Measurements from ENCODE around the gene CACNA1C. TPM values are rescaled to one million over a fixed set of nuclear protein-coding genes. Genes with fewer than 3 reads are reported as not detected.

The CACNA1C gene
- total RNA-seq, 4 donors from 2014 or later = 5.2 to 12.9 (median 6.3) TPM

GRCh38 chr12:2360630-2361170 is 307.9 kb downstream of the CACNA1C start:
- Histone ChIP-seq H3K36me3 (no peaks in the 10 kb centered on the region), H3K9me3 (no peaks in the 10 kb centered on the region), H3K4me3 (no peak overlapping the region), H3K27me3 (no peaks in the 10 kb centered on the region), H3K4me1 (peaks cover 0 to 14% (median 0%) of the 10 kb centered on the region in 4 donors), H3K27ac (no peak overlapping the region)
- WGBS, 2 donors = 86 to 88% methylated on average over 11 of the region's 11 CpGs
- TF ChIP-seq EP300 (IDR thresholded peaks at IDR 0.05) = no peak
- TF ChIP-seq CTCF (IDR thresholded peaks at IDR 0.05) = no peak
- TF ChIP-seq POLR2A (IDR thresholded peaks at IDR 0.05) = no peak
- DNase-seq (ENCODE audit: low spot score in 2 of 2) = no peak

GRCh38 chr12:2363836-2364609 is 311.2 kb downstream of the CACNA1C start:
- 86 to 90% methylated on average over 11 of the region's 11 CpGs for WGBS, 2 donors
- H3K4me3 ChIP-seq = no peak overlapping the region
- no peaks in the 10 kb centered on the region for H3K36me3 ChIP-seq
- no peak for DNase-seq (ENCODE audit: low spot score in 2 of 2)
- no peaks in the 10 kb centered on the region for H3K9me3 ChIP-seq
- no peaks in the 10 kb centered on the region for H3K27me3 ChIP-seq
- no peak overlapping the region for H3K27ac ChIP-seq
- H3K4me1 ChIP-seq = peaks cover 0 to 2% (median 0%) of the 10 kb centered on the region in 4 donors
- TF ChIP-seq EP300 (IDR thresholded peaks at IDR 0.05) (no peak), CTCF (IDR thresholded peaks at IDR 0.05) (no peak), POLR2A (IDR thresholded peaks at IDR 0.05) (no peak)

GRCh38 chr12:2364631-2365051 is 311.9 kb downstream of the CACNA1C start:
- no peak overlapping the region for H3K4me3 ChIP-seq
- H3K36me3 ChIP-seq = no peaks in the 10 kb centered on the region
- H3K27ac ChIP-seq = no peak overlapping the region
- no peak for DNase-seq (ENCODE audit: low spot score in 2 of 2)
- TF ChIP-seq POLR2A (IDR thresholded peaks at IDR 0.05) (no peak), CTCF (IDR thresholded peaks at IDR 0.05) (no peak), EP300 (IDR thresholded peaks at IDR 0.05) (no peak)
- no peaks in the 10 kb centered on the region for H3K27me3 ChIP-seq
- H3K4me1 ChIP-seq = no peaks in the 10 kb centered on the region
- WGBS, 2 donors = 72 to 76% methylated on average over 9 of the region's 9 CpGs
- H3K9me3 ChIP-seq = no peaks in the 10 kb centered on the region

GRCh38 chr12:2366711-2367110 is 313.9 kb downstream of the CACNA1C start:
- Histone ChIP-seq H3K36me3 (no peaks in the 10 kb centered on the region), H3K4me3 (no peak overlapping the region), H3K4me1 (no peaks in the 10 kb centered on the region), H3K27ac (no peak overlapping the region), H3K9me3 (no peaks in the 10 kb centered on the region), H3K27me3 (no peaks in the 10 kb centered on the region)
- DNase-seq (ENCODE audit: low spot score in 2 of 2) = no peak
- WGBS, 2 donors = 65 to 88% methylated on average over 3 of the region's 3 CpGs
- no peak for TF ChIP-seq CTCF (IDR thresholded peaks at IDR 0.05)
- TF ChIP-seq POLR2A (IDR thresholded peaks at IDR 0.05) = no peak
- no peak for TF ChIP-seq EP300 (IDR thresholded peaks at IDR 0.05)

- H3K27me3 ChIP-seq = no peaks in the 10 kb centered on the region
- H3K4me3 ChIP-seq = no peak overlapping the region
- 76 to 77% methylated on average over 6 of the region's 6 CpGs for WGBS, 2 donors
- H3K4me1 ChIP-seq = no peaks in the 10 kb centered on the region
- no peaks in the 10 kb centered on the region for H3K36me3 ChIP-seq
- TF ChIP-seq EP300 (IDR thresholded peaks at IDR 0.05) = no peak
- no peak for TF ChIP-seq CTCF (IDR thresholded peaks at IDR 0.05)
- no peak for TF ChIP-seq POLR2A (IDR thresholded peaks at IDR 0.05)
- no peaks in the 10 kb centered on the region for H3K9me3 ChIP-seq
- DNase-seq (ENCODE audit: low spot score in 2 of 2) = no peak
- H3K27ac ChIP-seq = no peak overlapping the region
Observed at GRCh38 chr12:2372178-2372577, 319.4 kb downstream of the CACNA1C start.

All from tibial nerve (tissue), 4 donors.